MM.1S (cell line): ENCODE results near the gene CYRIA.

Experiments used
- EZH2 ChIP-seq: fragments of 300-600 bp; sonication (generic); optimal IDR thresholded peaks from 2 replicates; pipeline ENCODE3; 2017; ENCODE audit warnings: low read depth, mild to moderate bottlenecking, antibody characterized with exemption, low read length, mixed read lengths
- EZH2phosphoT487 ChIP-seq: fragments of 300-600 bp; sonication (generic); IDR thresholded peaks from 2 replicates; pipeline ENCODE4 v1.6.1; 2018; ENCODE audit warnings: antibody characterized with exemption, low read length
- TF ChIP-seq, protein P1 (sequence below): fragments of 300-600 bp; sonication (generic); IDR thresholded peaks from 2 replicates; pipeline ENCODE4 v1.5.1; 2016; ENCODE audit warnings: antibody characterized with exemption, low read length, mixed read lengths

GRCh38 chr2:16655905-16656642, 9.6 kb downstream of the CYRIA start:
- TF ChIP-seq, protein P1, sequence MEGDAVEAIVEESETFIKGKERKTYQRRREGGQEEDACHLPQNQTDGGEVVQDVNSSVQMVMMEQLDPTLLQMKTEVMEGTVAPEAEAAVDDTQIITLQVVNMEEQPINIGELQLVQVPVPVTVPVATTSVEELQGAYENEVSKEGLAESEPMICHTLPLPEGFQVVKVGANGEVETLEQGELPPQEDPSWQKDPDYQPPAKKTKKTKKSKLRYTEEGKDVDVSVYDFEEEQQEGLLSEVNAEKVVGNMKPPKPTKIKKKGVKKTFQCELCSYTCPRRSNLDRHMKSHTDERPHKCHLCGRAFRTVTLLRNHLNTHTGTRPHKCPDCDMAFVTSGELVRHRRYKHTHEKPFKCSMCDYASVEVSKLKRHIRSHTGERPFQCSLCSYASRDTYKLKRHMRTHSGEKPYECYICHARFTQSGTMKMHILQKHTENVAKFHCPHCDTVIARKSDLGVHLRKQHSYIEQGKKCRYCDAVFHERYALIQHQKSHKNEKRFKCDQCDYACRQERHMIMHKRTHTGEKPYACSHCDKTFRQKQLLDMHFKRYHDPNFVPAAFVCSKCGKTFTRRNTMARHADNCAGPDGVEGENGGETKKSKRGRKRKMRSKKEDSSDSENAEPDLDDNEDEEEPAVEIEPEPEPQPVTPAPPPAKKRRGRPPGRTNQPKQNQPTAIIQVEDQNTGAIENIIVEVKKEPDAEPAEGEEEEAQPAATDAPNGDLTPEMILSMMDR: no peak
- no peak for TF ChIP-seq EZH2
- no peak for TF ChIP-seq EZH2phosphoT487
